Suprapubic skin (tissue), 4 donors: Measurements from ENCODE around the gene GDI2. TPM values are rescaled to one million over a fixed set of nuclear protein-coding genes. Genes with fewer than 3 reads are reported as not detected.
"Not testable (repeated sequence)": the region's sequence is repeated elsewhere in the genome, so short reads cannot be mapped to it uniquely, and the experiment has no call there.

Source experiments
- DNase-seq, 2 donors: peaks; one replicate each; pipeline ENCODE4 v3.0.0-alpha.2; 2019; ENCODE audit warnings: low spot score in 2 of 2
- H3K27ac ChIP-seq: fragments of 200-600 bp; sonication (generic); one replicate; pipeline ENCODE4 v1.5.1; 2019
- H3K27me3 ChIP-seq: fragments of 200-600 bp; sonication (generic); one replicate; pipeline ENCODE4 v1.5.1; 2019
- H3K36me3 ChIP-seq: fragments of 200-600 bp; sonication (generic); one replicate; pipeline ENCODE4 v1.5.1; 2019
- H3K4me1 ChIP-seq: fragments of 200-600 bp; sonication (generic); one replicate; pipeline ENCODE4 v1.5.1; 2019
- H3K4me3 ChIP-seq: fragments of 200-600 bp; sonication (generic); one replicate; pipeline ENCODE4 v1.5.1; 2019; ENCODE audit warnings: mild to moderate bottlenecking
- H3K9me3 ChIP-seq: fragments of 200-600 bp; sonication (generic); one replicate; pipeline ENCODE4 v1.5.1; 2019
- CTCF ChIP-seq, 2 donors: fragments of 200-600 bp in 1 of 2; fragments of 450-650 bp in 1 of 2; sonication (generic) in 1 of 2; IDR thresholded peaks; one replicate each; pipeline ENCODE4 v1.5.1; 2016 to 2019; ENCODE audit warnings: antibody characterized with exemption in 2 of 2, mild to moderate bottlenecking in 1 of 2, moderate library complexity in 1 of 2
- EP300 ChIP-seq: sonication (generic); formaldehyde crosslinking; IDR thresholded peaks from one replicate; pipeline ENCODE4 v1.6.1; 2017; ENCODE audit warnings: antibody characterized with exemption
- POLR2A ChIP-seq, 2 donors: fragments of 450-650 bp; IDR thresholded peaks; one replicate each; pipeline ENCODE4 v1.6.1; 2017; ENCODE audit warnings: antibody characterized with exemption in 2 of 2, mild to moderate bottlenecking in 2 of 2, moderate library complexity in 2 of 2
- POLR2AphosphoS5 ChIP-seq, 3 donors: sonication (generic); formaldehyde crosslinking; IDR thresholded peaks; one replicate each; pipeline ENCODE4 v1.6.1; 2017; ENCODE audit warnings: antibody characterized with exemption in 3 of 3
- WGBS: methylation state at CpG from one replicate; pipeline ENCODE4 v1.1.5; 2018; 5-methylcytosine and 5-hydroxymethylcytosine counted together
- total RNA-seq, 4 donors: library from RNA; depleted of rRNA; stranded (reverse); fragments of >200 nt; gene quantifications; one replicate each; pipeline ENCODE4 v1.1.0, GENCODE V29; 2016

GDI2 gene
- total RNA-seq, 4 donors from 2014 or later: 243 to 270 (median 256) TPM

GRCh38 chr10:5810225-5810624 lies 3.0 kb downstream of the GDI2 start:
- TF ChIP-seq POLR2AphosphoS5 (IDR thresholded peaks at IDR 0.05) (no peak), POLR2A (IDR thresholded peaks at IDR 0.05) (no peak), CTCF (IDR thresholded peaks at IDR 0.05) (no peak), EP300 (no peak)
- WGBS: 46% methylated on average over 2 of the region's 2 CpGs
- H3K36me3 ChIP-seq: no peaks in the 10 kb centered on the region
- peak in 1 of 2 donors; percentile 4 for DNase-seq
- no peaks in the 10 kb centered on the region for H3K27me3 ChIP-seq
- H3K4me3 ChIP-seq: peak overlapping the region; percentile 100
- H3K4me1 ChIP-seq: peaks cover 60% of the 10 kb centered on the region
- H3K9me3 ChIP-seq: no peaks in the 10 kb centered on the region
- H3K27ac ChIP-seq: peak overlapping the region; percentile 26

- Histone ChIP-seq H3K4me1 (peaks cover 55% of the 10 kb centered on the region), H3K27ac (peak overlapping the region; percentile 26), H3K4me3 (peak overlapping the region; percentile 13), H3K9me3 (no peaks in the 10 kb centered on the region), H3K27me3 (no peaks in the 10 kb centered on the region), H3K36me3 (no peaks in the 10 kb centered on the region)
- TF ChIP-seq EP300 (no peak), POLR2AphosphoS5 (IDR thresholded peaks at IDR 0.05) (no peak), POLR2A (IDR thresholded peaks at IDR 0.05) (no peak), CTCF (IDR thresholded peaks at IDR 0.05) (no peak)
- DNase-seq: no peak
- WGBS: 28% methylated on average over 4 of the region's 4 CpGs
Measured at GRCh38 chr10:5809527-5810154, 3.6 kb downstream of the GDI2 start.

- not testable (repeated sequence) for H3K27ac ChIP-seq
- peaks cover 48% of the 10 kb centered on the region for H3K4me1 ChIP-seq
- 92% methylated on average over 7 of the region's 7 CpGs for WGBS
Measured at GRCh38 chr10:5808783-5809392, 4.3 kb downstream of the GDI2 start.

GRCh38 chr10:5806745-5807144 lies 6.5 kb downstream of the GDI2 start:
- H3K9me3 ChIP-seq: no peaks in the 10 kb centered on the region
- H3K36me3 ChIP-seq: no peaks in the 10 kb centered on the region
- DNase-seq: no peak
- no peak overlapping the region for H3K27ac ChIP-seq
- H3K27me3 ChIP-seq: no peaks in the 10 kb centered on the region
- no peak for TF ChIP-seq CTCF (IDR thresholded peaks at IDR 0.05)
- TF ChIP-seq EP300: no peak
- TF ChIP-seq POLR2AphosphoS5 (IDR thresholded peaks at IDR 0.05): no peak
- no peak for TF ChIP-seq POLR2A (IDR thresholded peaks at IDR 0.05)
- H3K4me1 ChIP-seq: peaks cover 44% of the 10 kb centered on the region
- no peak overlapping the region for H3K4me3 ChIP-seq
- 68% methylated on average over 2 of the region's 2 CpGs for WGBS

More at GRCh38 chr10:5808783-5809392, 4.3 kb downstream of the GDI2 start:
- H3K9me3 ChIP-seq, H3K36me3 ChIP-seq, H3K4me3 ChIP-seq, DNase-seq, H3K27me3 ChIP-seq: not testable (repeated sequence)

- Histone ChIP-seq H3K27me3 (no peaks in the 10 kb centered on the region), H3K4me1 (peaks cover 34% of the 10 kb centered on the region), H3K36me3 (no peaks in the 10 kb centered on the region), H3K9me3 (no peaks in the 10 kb centered on the region), H3K27ac (no peak overlapping the region), H3K4me3 (no peak overlapping the region)
- TF ChIP-seq POLR2AphosphoS5 (IDR thresholded peaks at IDR 0.05) (no peak), CTCF (IDR thresholded peaks at IDR 0.05) (no peak), POLR2A (IDR thresholded peaks at IDR 0.05) (no peak), EP300 (no peak)
- no peak for DNase-seq
- 92% methylated on average over 4 of the region's 4 CpGs for WGBS
Measured at GRCh38 chr10:5805711-5806110, 7.5 kb downstream of the GDI2 start.
